ENCODE results near the gene SFI1. TPM values are rescaled to one million over a fixed set of nuclear protein-coding genes. Genes with fewer than 3 reads are reported as not detected.

SFI1 gene, protein sequence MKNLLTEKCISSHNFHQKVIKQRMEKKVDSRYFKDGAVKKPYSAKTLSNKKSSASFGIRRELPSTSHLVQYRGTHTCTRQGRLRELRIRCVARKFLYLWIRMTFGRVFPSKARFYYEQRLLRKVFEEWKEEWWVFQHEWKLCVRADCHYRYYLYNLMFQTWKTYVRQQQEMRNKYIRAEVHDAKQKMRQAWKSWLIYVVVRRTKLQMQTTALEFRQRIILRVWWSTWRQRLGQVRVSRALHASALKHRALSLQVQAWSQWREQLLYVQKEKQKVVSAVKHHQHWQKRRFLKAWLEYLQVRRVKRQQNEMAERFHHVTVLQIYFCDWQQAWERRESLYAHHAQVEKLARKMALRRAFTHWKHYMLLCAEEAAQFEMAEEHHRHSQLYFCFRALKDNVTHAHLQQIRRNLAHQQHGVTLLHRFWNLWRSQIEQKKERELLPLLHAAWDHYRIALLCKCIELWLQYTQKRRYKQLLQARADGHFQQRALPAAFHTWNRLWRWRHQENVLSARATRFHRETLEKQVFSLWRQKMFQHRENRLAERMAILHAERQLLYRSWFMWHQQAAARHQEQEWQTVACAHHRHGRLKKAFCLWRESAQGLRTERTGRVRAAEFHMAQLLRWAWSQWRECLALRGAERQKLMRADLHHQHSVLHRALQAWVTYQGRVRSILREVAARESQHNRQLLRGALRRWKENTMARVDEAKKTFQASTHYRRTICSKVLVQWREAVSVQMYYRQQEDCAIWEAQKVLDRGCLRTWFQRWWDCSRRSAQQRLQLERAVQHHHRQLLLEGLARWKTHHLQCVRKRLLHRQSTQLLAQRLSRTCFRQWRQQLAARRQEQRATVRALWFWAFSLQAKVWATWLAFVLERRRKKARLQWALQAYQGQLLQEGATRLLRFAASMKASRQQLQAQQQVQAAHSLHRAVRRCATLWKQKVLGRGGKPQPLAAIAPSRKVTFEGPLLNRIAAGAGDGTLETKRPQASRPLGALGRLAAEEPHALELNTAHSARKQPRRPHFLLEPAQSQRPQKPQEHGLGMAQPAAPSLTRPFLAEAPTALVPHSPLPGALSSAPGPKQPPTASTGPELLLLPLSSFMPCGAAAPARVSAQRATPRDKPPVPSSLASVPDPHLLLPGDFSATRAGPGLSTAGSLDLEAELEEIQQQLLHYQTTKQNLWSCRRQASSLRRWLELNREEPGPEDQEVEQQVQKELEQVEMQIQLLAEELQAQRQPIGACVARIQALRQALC
- total RNA-seq (2022; extraction: Qiagen RNA extraction): 8.0 to 11.0 TPM (median 10.2 TPM) in 5 replicates

DNA sequence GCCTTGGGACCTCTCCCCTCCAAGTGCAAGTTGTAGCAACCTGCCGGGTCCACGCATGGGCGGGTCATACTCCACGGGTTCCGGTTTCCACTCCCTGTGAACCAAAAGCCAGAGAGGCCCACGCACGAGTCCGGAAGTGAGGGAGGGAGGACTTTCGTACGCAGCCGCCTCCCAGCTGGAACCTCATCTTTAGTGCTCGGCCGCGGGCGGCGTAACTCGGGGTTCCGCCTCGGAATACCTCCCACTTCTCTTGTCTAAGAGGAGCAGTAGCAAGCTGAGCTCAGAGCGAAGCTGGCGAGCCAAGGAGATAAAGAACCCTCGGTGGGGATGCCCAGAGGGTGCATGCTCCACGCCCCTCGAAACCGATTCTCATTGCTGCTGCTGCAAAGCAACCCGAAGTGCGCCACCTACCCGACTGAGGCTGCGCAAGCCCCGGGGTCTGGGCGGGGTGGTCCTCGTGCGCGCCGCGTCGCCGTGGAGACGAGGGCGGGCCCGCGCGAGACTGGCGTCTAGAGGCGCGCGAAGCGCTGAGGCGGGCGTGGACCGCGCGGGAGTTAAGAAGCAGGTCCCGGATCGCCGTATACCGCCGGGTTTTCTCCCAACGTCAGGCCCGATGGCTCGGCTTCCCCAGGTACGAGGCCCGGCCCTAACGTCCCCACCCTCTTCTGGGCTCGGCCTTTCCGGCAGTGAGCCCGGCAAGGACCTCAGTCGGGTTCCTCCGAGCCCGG, at the start of gene SFI1:
SFI1 (plus strand) TSS at position 530 of the 728 bp plus-strand sequence. CDS start 11,749 bp downstream, outside the sequence.

GRCh38 chr22:31489632-31490495, 6.5 kb upstream of the SFI1 start, which contains the start of gene EIF4ENIF1:
Gene EIF4ENIF1, minus strand, starts transcription at chr22:31489842. Its CDS starts 1,124 bp downstream, at chr22:31488718.

DNA sequence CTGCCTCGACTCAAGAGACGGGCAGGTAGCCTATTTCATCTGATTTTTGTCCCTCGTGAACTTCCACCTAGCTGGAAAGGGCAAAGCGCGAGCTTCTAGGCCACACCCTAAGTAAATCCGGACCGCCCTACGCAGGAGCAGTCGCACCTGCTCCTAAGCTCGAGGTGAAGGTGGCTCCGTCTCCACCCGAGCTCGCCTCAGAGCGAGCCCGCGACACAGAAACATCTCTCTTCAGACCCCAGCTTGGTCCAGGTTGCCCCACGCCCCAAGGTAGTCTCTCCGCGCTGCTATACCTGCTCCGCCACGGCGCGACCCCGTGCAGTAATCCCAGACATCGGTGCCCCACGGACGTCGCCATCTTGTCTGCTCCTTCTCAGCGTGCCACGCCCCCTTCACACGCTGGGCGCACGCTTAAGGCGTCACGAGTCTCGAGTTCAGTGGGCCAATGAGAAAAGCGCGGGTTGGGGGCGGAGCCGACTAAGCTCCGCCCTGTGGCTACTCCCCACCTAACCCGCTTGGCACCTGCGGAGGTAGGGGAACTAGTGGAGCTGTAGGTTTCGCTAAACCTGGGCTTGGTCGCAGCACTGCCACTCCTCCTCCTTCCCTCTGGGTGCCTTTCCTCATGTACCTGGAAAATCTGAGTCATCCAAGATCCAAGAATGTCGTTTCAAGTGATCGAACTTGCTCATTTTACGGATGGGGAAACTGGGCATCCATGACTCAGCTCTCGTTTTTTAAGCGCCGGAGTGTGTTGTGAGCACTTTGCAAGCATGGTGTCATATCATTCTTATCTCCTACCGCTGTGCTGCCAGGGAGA, 165.7 kb downstream of the SFI1 start, which contains the start of gene PISD:
PISD (minus strand) TSS at position 365 of the 817 bp plus-strand sequence; CDS start at position 358, 7 bp downstream.

Other genes with a start within 250 kb of the SFI1 start
- 0.64 to 0.84 TPM (median 0.74 TPM) in 5 replicates for gene PIK3IP1, start 204.0 kb upstream of the SFI1 start, total RNA-seq (2022; extraction: Qiagen RNA extraction)
- gene PATZ1, start 150.2 kb upstream of the SFI1 start, total RNA-seq (2022; extraction: Qiagen RNA extraction): 20.1 to 22.5 TPM (median 21.6 TPM) in 5 replicates
- gene DRG1, start 96.9 kb upstream of the SFI1 start, total RNA-seq (2022; extraction: Qiagen RNA extraction): 54.8 to 94.9 TPM (median 59.1 TPM) in 5 replicates
- gene EIF4ENIF1, start 6.7 kb upstream of the SFI1 start, total RNA-seq (2022; extraction: Qiagen RNA extraction): 12.1 to 18.1 TPM (median 15.3 TPM) in 5 replicates
- gene PISD, start 165.7 kb downstream of the SFI1 start, total RNA-seq (2022; extraction: Qiagen RNA extraction): 25.0 to 30.4 TPM (median 25.3 TPM) in 5 replicates

Data from A549 treated with Hydrocortisone at 1 μM for 4 hours (cell line).